ENCODE data around the gene PLA2G3. TPM values are rescaled to one million over a fixed set of nuclear protein-coding genes. Genes with fewer than 3 reads are reported as not detected.
A peak's percentile ranks its signal among the peaks of the same experiment; 100 is the strongest.

PLA2G3 gene
- total RNA-seq: under 1 TPM in 1 of 3 donors, not detected in 2; 0.22 TPM
- long read RNA-seq, donor 1: 0 reads
- long read RNA-seq, donor 2: 0 reads

GRCh38 chr22:31139866-31140716 is at the start of gene PLA2G3:
Gene PLA2G3 (minus strand): TSS chr22:31140508. CDS start chr22:31140354, 154 bp downstream.
- H3K4me1 ChIP-seq (ENCODE audit: low read depth): no peaks in the 10 kb centered on the region
- intact Hi-C loops (cut with DNase I, micrococcal nuclease): loop anchor here in 1 of 2 donors (10.0 kb wide), 1 partner anchor 185 kb away; no protein-coding TSS in a partner anchor
- DNase-seq (peak in 1 of 3 donors; percentile 68), ATAC-seq (peak; percentile 68)
- no peak for TF ChIP-seq CTCF (IDR thresholded peaks at IDR 0.05)
- no peaks in the 10 kb centered on the region for H3K36me3 ChIP-seq (ENCODE audit: low read depth)
- H3K9me3 ChIP-seq: no peaks in the 10 kb centered on the region
- H3K4me3 ChIP-seq: no peak within 1 kb of the TSS

- no peak for TF ChIP-seq CTCF (IDR thresholded peaks at IDR 0.05)
- DNase-seq (no peak), ATAC-seq (no peak)
- no peaks in the 10 kb centered on the region for H3K4me1 ChIP-seq (ENCODE audit: low read depth)
- intact Hi-C loops (cut with DNase I, micrococcal nuclease): no loop called here
- H3K9me3 ChIP-seq: no peaks in the 10 kb centered on the region
- no peaks in the 10 kb centered on the region for H3K36me3 ChIP-seq (ENCODE audit: low read depth)
- no peak overlapping the region for H3K4me3 ChIP-seq
Observed at GRCh38 chr22:31187627-31188026, 47.3 kb upstream of the PLA2G3 start.

- intact Hi-C loops (cut with DNase I, micrococcal nuclease): no loop called here
- Histone ChIP-seq H3K4me1 (ENCODE audit: low read depth) (peaks cover 2% of the 10 kb centered on the region), H3K9me3 (no peaks in the 10 kb centered on the region), H3K4me3 (no peak overlapping the region), H3K36me3 (ENCODE audit: low read depth) (no peaks in the 10 kb centered on the region)
- no peak for DNase-seq
- no peak for TF ChIP-seq CTCF (IDR thresholded peaks at IDR 0.05)
- ATAC-seq: no peak
Observed at GRCh38 chr22:31185056-31185455, 44.7 kb upstream of the PLA2G3 start.

- no peak for ATAC-seq
- Histone ChIP-seq H3K9me3 (no peaks in the 10 kb centered on the region), H3K4me3 (no peak overlapping the region), H3K36me3 (ENCODE audit: low read depth) (no peaks in the 10 kb centered on the region), H3K4me1 (ENCODE audit: low read depth) (peaks cover 13% of the 10 kb centered on the region)
- no peak for DNase-seq
- intact Hi-C loops (cut with DNase I, micrococcal nuclease): no loop called here
- TF ChIP-seq CTCF (IDR thresholded peaks at IDR 0.05): no peak
Observed at GRCh38 chr22:31184015-31184414, 43.7 kb upstream of the PLA2G3 start.

- ATAC-seq: peak; percentile 97
- Histone ChIP-seq H3K36me3 (ENCODE audit: low read depth) (no peaks in the 10 kb centered on the region), H3K4me3 (no peak overlapping the region), H3K9me3 (no peaks in the 10 kb centered on the region), H3K4me1 (ENCODE audit: low read depth) (peaks cover 15% of the 10 kb centered on the region)
- intact Hi-C loops (cut with DNase I, micrococcal nuclease): no loop called here
- DNase-seq: peak in 2 of 3 donors; percentile 43 to 73
- TF ChIP-seq CTCF (IDR thresholded peaks at IDR 0.05): no peak
Observed at GRCh38 chr22:31179345-31179744, 39.0 kb upstream of the PLA2G3 start.
